ENCODE data around the gene STPG4.

Gene STPG4

GRCh38 chr2:47050762-47051161, 104.3 kb downstream of the STPG4 start:
- no peak for FAIRE-seq

GRCh38 chr2:47050021-47050760, 104.9 kb downstream of the STPG4 start:
- FAIRE-seq = no peak

- no peak for FAIRE-seq
These were observed 105.6 kb downstream of the STPG4 start for GRCh38 chr2:47049502-47049901.

GRCh38 chr2:47048801-47049480, 106.2 kb downstream of the STPG4 start:
- FAIRE-seq = no peak

- no peak for FAIRE-seq
These were observed 108.8 kb downstream of the STPG4 start for GRCh38 chr2:47046271-47046670.

GRCh38 chr2:47043891-47044239, 111.2 kb downstream of the STPG4 start:
- FAIRE-seq = no peak

GRCh38 chr2:47043142-47043890, 111.8 kb downstream of the STPG4 start:
- FAIRE-seq = no peak

- FAIRE-seq = no peak
These were observed 113.0 kb downstream of the STPG4 start for GRCh38 chr2:47041891-47042684.

- FAIRE-seq = no peak
These were observed 114.0 kb downstream of the STPG4 start for GRCh38 chr2:47041063-47041462.

- no peak for FAIRE-seq
These were observed 114.5 kb downstream of the STPG4 start for GRCh38 chr2:47040651-47041050.

- no peak for FAIRE-seq
These were observed 115.1 kb downstream of the STPG4 start for GRCh38 chr2:47039913-47040562.

GRCh38 chr2:47039489-47039870, 115.6 kb downstream of the STPG4 start:
- no peak for FAIRE-seq

GRCh38 chr2:47038656-47039488, 116.2 kb downstream of the STPG4 start:
- no peak for FAIRE-seq

- FAIRE-seq = no peak
These were observed 117.4 kb downstream of the STPG4 start for GRCh38 chr2:47037678-47038077.

All from colon (tissue), 2 donors.